GM21529 (cell line): Measurements from ENCODE around the gene SDK1.

Experiments
- ATAC-seq: cut with Tn5 transposase; IDR thresholded peaks from one replicate; pipeline ENCODE4 v1.9.1; 2021; ENCODE audit not compliant: unreplicated experiment

SDK1 gene, protein sequence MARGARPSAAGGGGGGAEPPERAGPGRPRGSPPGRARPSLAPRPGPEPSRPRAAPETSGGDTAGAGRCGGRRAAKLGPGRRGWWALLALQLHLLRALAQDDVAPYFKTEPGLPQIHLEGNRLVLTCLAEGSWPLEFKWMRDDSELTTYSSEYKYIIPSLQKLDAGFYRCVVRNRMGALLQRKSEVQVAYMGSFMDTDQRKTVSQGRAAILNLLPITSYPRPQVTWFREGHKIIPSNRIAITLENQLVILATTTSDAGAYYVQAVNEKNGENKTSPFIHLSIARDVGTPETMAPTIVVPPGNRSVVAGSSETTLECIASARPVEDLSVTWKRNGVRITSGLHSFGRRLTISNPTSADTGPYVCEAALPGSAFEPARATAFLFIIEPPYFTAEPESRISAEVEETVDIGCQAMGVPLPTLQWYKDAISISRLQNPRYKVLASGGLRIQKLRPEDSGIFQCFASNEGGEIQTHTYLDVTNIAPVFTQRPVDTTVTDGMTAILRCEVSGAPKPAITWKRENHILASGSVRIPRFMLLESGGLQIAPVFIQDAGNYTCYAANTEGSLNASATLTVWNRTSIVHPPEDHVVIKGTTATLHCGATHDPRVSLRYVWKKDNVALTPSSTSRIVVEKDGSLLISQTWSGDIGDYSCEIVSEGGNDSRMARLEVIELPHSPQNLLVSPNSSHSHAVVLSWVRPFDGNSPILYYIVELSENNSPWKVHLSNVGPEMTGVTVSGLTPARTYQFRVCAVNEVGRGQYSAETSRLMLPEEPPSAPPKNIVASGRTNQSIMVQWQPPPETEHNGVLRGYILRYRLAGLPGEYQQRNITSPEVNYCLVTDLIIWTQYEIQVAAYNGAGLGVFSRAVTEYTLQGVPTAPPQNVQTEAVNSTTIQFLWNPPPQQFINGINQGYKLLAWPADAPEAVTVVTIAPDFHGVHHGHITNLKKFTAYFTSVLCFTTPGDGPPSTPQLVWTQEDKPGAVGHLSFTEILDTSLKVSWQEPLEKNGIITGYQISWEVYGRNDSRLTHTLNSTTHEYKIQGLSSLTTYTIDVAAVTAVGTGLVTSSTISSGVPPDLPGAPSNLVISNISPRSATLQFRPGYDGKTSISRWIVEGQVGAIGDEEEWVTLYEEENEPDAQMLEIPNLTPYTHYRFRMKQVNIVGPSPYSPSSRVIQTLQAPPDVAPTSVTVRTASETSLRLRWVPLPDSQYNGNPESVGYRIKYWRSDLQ (N-terminal part only)

GRCh38 chr7:3300651-3301448, at the start of gene SDK1:
Gene SDK1 (plus strand): TSS chr7:3301252. CDS start chr7:3301587, 335 bp downstream.
- ATAC-seq: peak; percentile 87

GRCh38 chr7:3254718-3255117, 46.3 kb upstream of the SDK1 start:
- no peak for ATAC-seq

DNA sequence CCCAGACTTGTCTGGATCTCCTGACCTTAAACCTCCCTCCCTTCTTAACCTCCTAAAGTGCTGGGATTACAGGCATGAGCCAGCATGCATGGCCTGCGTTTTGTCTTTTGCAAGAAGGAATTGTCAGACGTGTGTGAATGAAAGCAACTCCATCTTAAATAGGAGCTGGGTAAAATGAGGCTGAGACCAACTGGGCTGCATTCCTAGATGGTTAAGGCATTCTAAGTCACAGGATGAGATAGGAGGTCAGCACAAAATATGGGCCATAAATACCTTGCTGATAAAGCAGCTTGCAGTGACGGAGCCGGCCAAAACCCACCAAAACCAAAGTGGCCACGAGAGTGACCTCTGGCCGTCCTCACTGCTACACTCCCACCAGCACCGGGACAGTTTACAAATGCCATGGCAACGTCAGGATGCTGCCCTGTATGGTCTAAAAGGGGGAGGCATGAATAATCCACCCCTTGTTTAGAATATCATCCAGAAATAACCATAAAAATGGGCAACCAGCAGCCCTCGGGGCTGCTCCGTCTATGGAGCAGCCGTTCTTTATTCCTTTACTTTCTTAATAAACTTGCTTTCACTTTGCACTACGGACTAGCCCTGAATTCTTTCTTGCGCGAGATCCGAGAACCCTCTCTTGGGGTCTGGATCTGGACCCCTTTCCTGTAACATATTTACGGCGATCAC, 41.2 kb upstream of the SDK1 start:
- no peak for ATAC-seq

DNA sequence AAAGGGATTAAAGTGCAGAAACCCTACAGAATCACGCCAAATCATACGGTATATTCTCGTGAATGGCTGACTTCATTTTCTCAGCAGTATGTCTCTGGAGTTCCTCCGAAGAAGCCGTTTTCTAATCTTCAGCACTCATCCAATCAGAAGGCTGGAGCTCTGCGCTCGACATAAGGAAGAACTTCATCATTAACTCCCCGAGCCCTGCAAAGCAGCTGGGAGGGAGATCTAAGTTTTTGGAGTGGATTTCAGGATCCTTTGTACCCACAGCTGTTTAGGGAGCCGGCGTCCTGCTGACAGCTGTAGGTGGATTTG, 40.7 kb upstream of the SDK1 start:
- no peak for ATAC-seq

DNA sequence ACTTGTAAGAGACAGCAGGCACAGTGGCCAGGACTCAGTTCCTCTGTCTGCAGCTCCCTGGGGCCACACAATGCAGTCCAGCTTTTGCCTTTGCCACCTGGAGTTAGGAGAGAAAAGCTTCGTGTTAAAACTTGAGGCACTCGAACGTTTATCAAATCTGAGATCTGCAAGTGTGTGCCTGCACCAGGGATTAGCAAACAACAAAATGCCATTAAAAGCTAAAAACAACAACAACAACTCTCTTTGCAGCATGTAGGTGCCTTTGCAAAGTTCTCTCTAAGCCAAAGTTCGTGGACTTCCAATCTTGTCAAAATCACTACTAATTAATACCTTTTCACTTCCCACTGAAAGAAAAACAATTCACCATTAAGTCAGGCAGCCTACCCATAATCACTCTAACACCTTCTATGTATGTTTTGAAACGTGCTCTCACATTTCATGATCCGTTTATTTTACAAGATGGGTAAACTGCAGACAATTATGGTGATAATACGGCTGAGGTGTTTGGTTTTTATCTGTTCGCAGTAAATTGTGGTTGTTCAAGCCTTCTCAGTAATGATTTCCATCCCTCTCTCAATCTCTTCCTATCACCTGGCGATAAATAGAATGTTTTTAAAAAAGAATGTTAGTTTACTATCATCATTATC, 36.2 kb upstream of the SDK1 start:
- ATAC-seq: no peak

DNA sequence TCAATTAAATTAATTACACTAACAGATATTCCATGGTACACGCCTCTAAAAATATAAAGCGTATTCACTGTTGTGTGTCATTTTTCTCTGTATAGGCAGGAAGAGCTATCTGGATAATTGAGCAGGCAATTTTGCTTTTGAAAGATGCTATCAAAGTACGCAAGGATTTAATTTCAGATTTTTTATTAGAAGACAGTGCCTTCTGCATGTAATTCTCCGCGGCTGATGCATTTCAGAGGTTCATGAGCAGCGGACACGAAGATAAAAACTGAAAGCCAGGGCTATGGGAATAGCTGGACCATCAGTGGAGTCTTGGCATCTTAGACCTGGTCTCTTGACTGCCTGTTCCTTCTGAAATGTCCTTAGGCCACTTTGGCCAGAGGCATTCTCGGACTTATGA, 35.7 kb upstream of the SDK1 start:
- no peak for ATAC-seq

GRCh38 chr7:3266240-3266639, 34.8 kb upstream of the SDK1 start:
- ATAC-seq: no peak

DNA sequence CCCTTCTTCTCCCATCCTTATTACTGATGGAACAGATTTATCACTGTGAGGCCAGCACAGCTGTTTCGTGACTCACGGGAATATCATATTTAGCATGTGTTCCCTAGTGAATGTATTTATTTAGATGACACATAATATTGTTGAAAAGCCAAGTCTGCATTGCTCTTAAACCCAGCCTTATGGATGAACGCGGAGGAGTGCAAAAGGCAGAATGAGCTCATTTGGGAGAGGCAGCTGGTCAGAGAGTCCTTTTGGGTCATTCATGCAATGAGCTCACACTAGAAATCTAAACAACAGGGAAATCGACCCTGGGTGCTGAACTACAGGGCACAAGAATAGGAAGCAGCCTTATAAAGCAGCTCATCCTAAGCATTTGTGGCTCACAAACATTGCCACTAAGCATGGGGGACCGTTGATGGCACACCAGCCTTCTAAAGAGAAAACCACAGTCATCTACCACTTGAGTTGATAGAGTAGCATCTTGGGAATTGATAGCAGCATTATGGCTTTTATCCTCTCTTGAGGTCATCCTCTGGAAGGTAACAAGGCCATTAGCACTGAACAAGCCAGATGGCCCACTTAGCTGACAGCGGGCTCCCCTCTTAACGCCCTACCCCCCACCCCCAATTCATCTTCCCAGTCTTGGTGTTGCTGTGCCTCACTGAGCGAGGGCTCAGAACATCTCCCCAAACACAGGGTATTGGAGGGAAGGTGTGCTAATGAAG, 32.9 kb upstream of the SDK1 start:
- ATAC-seq: no peak

DNA sequence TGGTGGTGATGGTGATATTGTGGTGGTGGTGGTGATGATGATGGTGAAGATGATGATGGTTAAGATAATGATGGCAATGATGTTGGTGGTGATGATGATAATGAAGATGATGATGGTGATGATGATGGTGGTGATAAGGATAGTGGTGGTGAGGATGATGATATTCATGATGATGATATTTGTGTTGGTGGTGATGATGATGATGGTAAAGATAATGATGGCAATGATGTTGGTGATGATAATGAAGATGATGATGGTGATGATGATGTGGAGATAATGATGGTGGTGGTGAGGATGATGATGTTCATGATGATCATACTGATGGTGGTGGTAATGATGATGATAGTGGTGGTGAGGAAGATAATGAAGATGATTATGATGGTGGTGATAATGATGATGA, 30.7 kb upstream of the SDK1 start:
- ATAC-seq: no peak

DNA sequence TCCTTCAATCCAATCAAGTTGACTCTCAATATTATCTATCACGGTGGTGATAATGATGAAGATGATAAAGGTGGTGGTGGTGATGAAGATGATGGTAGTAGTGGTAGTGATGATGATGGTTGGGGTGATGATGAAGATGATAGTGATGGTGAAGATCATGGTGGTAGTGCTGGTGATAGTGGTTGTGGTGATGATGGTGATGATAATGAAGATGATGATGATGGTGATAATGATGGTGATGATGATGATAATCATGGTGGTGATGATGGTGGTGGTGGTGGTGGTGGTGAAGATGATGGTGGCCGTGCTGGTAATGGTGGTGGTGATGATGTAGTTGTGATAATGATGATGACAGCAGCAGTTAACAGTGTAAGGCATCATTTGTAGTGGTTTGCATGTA, 29.8 kb upstream of the SDK1 start:
- ATAC-seq: no peak

DNA sequence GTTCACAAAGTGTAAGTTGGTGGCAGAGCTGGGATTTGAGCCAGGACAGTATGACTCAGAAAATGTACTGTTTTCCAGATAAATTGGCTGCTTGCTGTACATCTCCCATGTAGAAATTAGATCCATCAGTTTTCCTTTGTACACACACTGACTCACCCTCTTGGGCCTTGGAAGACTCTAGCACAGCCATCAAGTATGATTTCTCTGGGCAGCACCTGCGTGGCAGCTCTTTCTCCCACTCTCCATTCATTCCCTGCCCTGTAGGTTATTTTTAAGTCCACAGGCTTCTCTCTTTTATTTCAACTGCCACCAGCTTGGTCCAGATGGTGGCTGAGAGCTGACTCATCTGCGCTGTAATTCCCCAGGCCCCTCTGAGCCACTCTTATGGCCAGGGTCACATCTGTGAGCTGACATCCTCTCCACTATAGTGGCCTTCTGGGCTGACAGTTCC, 28.3 kb upstream of the SDK1 start:
- ATAC-seq: no peak

- ATAC-seq: no peak
Measured at GRCh38 chr7:3274131-3274530, 26.9 kb upstream of the SDK1 start.

DNA sequence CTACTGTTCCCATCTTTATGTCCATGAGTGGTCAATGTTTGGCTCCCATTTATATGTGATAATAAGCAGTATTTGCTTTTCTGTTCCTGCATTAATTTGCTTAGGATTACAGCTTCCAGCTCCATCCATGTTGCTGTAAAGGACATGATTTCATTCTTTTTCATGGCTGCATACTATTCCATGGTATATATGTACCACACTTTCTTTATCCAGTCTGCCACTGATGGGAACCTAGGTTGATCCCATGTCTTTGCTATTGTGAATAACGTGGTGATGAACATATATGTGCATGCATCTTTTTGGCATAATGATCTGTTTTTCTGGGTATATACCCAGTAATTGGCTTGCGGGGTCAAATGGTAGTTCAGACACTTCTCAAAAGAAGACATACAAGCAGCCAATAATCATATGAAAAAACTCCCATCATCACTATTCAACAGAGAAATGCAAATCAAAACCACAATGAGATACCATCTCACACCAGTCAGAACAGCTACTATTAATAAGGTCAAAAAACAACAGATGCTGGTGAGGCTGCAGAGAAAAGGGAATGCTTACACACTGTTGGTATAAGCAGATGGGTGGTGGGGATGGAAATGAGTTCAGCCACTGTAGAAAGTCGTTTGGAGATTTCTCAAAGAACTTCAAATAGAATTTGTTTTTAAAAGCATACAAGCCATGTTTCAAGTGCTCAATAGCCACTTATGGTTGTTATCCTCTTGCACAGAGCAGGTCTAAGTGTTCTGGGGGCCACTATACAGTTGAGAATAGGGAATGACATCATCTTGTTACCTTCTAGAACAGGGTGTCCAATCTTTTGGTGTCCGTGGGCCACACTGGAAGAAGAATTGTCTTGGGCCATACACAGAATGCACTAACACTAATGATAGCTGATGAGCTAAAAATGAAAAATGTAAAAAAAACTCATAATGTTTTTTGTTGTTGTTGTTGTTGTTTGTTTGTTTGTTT, 23.2 kb upstream of the SDK1 start:
- no peak for ATAC-seq

DNA sequence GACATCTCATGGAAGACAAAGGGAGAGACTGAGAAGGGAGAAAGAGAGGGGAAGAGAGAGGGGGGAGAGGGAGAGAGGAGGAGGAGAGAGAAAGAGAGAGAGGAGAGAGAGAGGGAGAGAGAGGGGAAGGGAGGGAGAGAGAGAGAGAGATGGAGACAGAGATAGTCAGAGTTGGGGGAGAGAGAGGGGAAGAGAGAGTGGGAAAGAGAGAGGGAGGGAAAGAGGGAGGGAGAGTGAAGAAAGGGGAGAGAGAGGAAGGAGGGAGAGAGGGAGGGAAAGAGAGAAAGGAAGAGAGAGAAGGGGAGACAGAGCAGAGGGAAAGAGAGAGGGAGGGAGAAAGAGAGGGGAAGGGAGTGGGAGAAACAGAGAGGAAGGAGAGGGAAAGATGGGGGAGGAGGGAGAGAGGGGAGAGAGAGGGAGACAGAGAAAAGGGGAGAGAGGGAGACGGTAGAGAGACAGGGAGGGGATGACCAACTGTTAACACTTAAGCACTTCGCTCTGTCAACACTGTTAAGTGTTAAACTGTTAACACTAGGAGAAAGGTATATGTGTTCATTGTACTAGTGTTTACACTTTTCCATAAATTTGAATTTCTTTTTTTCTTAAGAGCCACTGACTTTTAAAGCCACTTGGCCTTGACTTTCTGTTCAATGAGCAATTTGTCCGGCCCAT, 21.8 kb upstream of the SDK1 start:
- ATAC-seq: no peak

DNA sequence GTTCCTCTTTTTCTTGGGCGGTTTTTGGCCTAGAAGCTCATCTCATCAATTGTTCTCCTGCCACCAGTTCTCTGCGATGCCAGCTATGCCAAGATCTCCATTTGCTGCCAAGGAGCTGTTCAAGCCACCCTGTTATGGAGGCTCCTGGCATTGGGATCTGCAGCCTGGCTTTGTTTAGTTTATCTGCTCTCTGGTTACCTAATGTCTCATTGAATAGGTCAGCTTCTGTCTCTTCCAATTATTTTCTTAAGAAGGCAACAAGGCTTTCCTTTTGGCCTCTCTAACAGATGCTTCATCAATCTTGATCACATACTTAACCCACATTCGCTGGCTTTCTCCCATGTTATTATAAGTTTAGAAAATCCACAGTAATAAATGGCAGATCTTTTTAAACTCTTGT, 20.6 kb upstream of the SDK1 start:
- ATAC-seq: no peak

DNA sequence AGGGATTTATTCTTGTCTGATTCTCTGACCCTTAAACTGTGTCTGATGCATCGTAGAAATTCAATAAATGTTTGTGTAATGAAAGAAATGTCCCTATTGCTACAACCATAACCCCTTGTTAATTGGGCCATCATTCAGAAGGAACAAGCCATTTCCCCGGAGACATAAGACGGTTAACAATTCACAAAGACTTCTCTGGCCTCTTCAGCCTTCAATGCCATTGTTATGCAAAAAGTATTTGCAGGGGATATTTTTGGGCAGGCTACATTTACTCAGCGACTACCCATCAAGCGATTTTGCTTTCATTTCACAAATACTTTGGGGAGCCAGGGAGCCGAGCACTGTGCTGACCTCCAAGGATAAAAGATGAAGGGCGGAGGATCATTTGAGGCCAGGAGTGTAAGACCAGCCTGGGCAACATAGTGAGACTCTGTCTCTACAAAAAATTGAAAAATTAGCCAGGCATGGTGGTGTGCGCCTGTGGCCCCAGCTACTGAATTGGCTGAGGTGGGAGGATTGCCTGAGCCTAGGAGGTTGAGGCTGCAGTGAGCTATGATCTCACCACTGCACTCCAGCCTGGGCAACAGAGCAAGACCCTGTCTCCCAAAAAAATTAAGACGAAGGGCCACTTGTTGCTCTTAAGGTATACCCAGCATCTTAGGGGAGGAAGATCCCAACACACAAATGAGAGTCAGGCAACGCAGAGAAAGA, 20.0 kb upstream of the SDK1 start:
- no peak for ATAC-seq

- no peak for ATAC-seq
Measured at GRCh38 chr7:3282457-3282856, 18.6 kb upstream of the SDK1 start.
